CD14-positive monocyte (primary cell): ENCODE measurements around the gene D2HGDH. TPM values are rescaled to one million over a fixed set of nuclear protein-coding genes. Genes with fewer than 3 reads are reported as not detected.
"Not testable (repeated sequence)": the region's sequence is repeated elsewhere in the genome, so short reads cannot be mapped to it uniquely, and the experiment has no call there.

Experiments
- DNase-seq, 3 donors: peaks; one replicate each; pipeline ENCODE4 v3.0.0-alpha.2; 2011 to 2022
- H2AFZ ChIP-seq: 2 replicates; pipeline ENCODE4 v1.6.0; 2012; ENCODE audit warnings: mild to moderate bottlenecking, low read depth, low read length, inconsistent platforms; ENCODE audit not compliant: insufficient read depth, poor library complexity, severe bottlenecking
- H3K27ac ChIP-seq, 2 donors: 1 replicate in 1 of 2; 2 replicates in 1 of 2; pipeline ENCODE4 v1.5.1; 2012 to 2013; ENCODE audit warnings: low read length in 2 of 2, control low read depth in 1 of 2, inconsistent platforms in 1 of 2, low read depth in 1 of 2, mild to moderate bottlenecking in 1 of 2
- H3K27me3 ChIP-seq, 2 donors: one replicate each; pipeline versions ENCODE4 v1.6.0 to v1.6.1; 2011 to 2013; ENCODE audit warnings: low read length in 2 of 2; ENCODE audit not compliant: control insufficient read depth in 2 of 2, insufficient read depth in 2 of 2
- H3K36me3 ChIP-seq, 2 donors: replicated peaks in 1 of 2; 1 replicate in 1 of 2; 2 replicates in 1 of 2; pipeline versions ENCODE4 v1.5.1 to v1.6.1; 2012 to 2013; ENCODE audit warnings: low read length in 2 of 2, control low read depth in 1 of 2, inconsistent platforms in 1 of 2, mild to moderate bottlenecking in 1 of 2; ENCODE audit not compliant: insufficient read depth in 2 of 2, control insufficient read depth in 1 of 2
- H3K4me1 ChIP-seq, 2 donors: 1 replicate in 1 of 2; 2 replicates in 1 of 2; pipeline versions ENCODE4 v1.5.1 to v1.6.1; 2012 to 2013; ENCODE audit warnings: low read length in 2 of 2, control low read depth in 1 of 2, inconsistent platforms in 1 of 2, mild to moderate bottlenecking in 1 of 2, moderate library complexity in 1 of 2; ENCODE audit not compliant: insufficient read depth in 2 of 2, control insufficient read depth in 1 of 2
- H3K4me2 ChIP-seq: replicated peaks from 2 replicates; pipeline ENCODE3; 2012; ENCODE audit warnings: low read length, moderate library complexity, mild to moderate bottlenecking; ENCODE audit not compliant: poor library complexity, severe bottlenecking; ENCODE audit errors: extremely low read depth
- H3K4me3 ChIP-seq, 3 experiments: fragments of 200-600 bp in 1 of 3; sonication (generic) in 1 of 3; replicated peaks in 1 of 3; 1 replicate in 2 of 3; 2 replicates in 1 of 3; pipeline ENCODE4 v1.5.1; 2011 to 2013; ENCODE audit warnings: low read length in 3 of 3, mild to moderate bottlenecking in 3 of 3, control low read depth in 2 of 3, low read depth in 2 of 3, inconsistent platforms in 1 of 3, moderate library complexity in 1 of 3
- H3K79me2 ChIP-seq: 2 replicates; pipeline ENCODE4 v1.6.0; 2012; ENCODE audit warnings: mild to moderate bottlenecking, control low read depth, inconsistent platforms, low read length, moderate library complexity; ENCODE audit not compliant: insufficient read depth
- H3K9ac ChIP-seq: 2 replicates; pipeline ENCODE4 v1.6.0; 2017; ENCODE audit warnings: low read length, mild to moderate bottlenecking; ENCODE audit not compliant: insufficient read depth, poor library complexity, severe bottlenecking
- H3K9me3 ChIP-seq, 2 donors: replicated peaks in 1 of 2; 1 replicate in 1 of 2; 2 replicates in 1 of 2; pipeline versions ENCODE4 v1.5.1 to v1.6.1; 2012 to 2013; ENCODE audit warnings: low read length in 2 of 2, control low read depth in 1 of 2; ENCODE audit not compliant: control insufficient read depth in 1 of 2, insufficient read depth in 1 of 2
- H4K20me1 ChIP-seq: 2 replicates; pipeline ENCODE4 v1.6.0; 2012; ENCODE audit warnings: mild to moderate bottlenecking, low read length, control low read depth, moderate library complexity; ENCODE audit not compliant: insufficient read depth
- H3K27ac Mint-ChIP-seq, 7 donors: one replicate each; pipeline ENCODE4 v1.8.0; 2020; ENCODE audit warnings: mild to moderate bottlenecking in 7 of 7, mixed read lengths in 7 of 7, moderate library complexity in 6 of 7, inconsistent platforms in 2 of 7
- H3K27me3 Mint-ChIP-seq, 3 donors: one replicate each; pipeline ENCODE4 v1.8.0; 2021 to 2022; ENCODE audit warnings: low read depth in 3 of 3, mild to moderate bottlenecking in 3 of 3, mixed read lengths in 3 of 3, moderate library complexity in 3 of 3, inconsistent platforms in 1 of 3
- H3K36me3 Mint-ChIP-seq, 2 donors: one replicate each; pipeline ENCODE4 v1.8.0; 2020; ENCODE audit warnings: mixed read lengths in 2 of 2, inconsistent platforms in 1 of 2, mild to moderate bottlenecking in 1 of 2
- H3K4me1 Mint-ChIP-seq: one replicate; pipeline ENCODE4 v1.8.0; 2020; ENCODE audit warnings: mild to moderate bottlenecking, mixed read lengths
- H3K4me3 Mint-ChIP-seq, 2 donors: one replicate each; pipeline ENCODE4 v1.8.0; 2020; ENCODE audit warnings: mild to moderate bottlenecking in 2 of 2, mixed read lengths in 2 of 2, moderate library complexity in 1 of 2
- H3K9me3 Mint-ChIP-seq, 7 donors: one replicate each; pipeline ENCODE4 v1.8.0; 2020 to 2022; ENCODE audit warnings: mixed read lengths in 7 of 7, mild to moderate bottlenecking in 6 of 7, moderate library complexity in 6 of 7, inconsistent platforms in 2 of 7
- CTCF ChIP-seq: fragments of 200-600 bp; IDR thresholded peaks from one replicate; pipeline ENCODE4 v1.8.0; 2022; ENCODE audit warnings: antibody characterized with exemption, mild to moderate bottlenecking
- WGBS: methylation state at CpG from one replicate; pipeline ENCODE4 v1.1.5; 2013; ENCODE audit warnings: missing lambda C conversion rate; ENCODE audit not compliant: insufficient coverage; 5-methylcytosine and 5-hydroxymethylcytosine counted together
- intact Hi-C, 2 donors: fragments of 100-400 bp; cut with micrococcal nuclease; formaldehyde crosslinking; loops; one replicate each; pipeline versions ENCODE4 v1.15.0 to v1.15.1; 2023
- polyA plus RNA-seq, 3 donors: library from polyadenylated mRNA; depleted of rRNA in 1 of 3; unstranded in 2 of 3; stranded (reverse) in 1 of 3; fragments of 300-500 nt in 2 of 3; fragments of >200 nt in 1 of 3; fragmentation: Illumina TruSeq in 2 of 3; gene quantifications; 1 replicate in 2 of 3; 2 replicates in 1 of 3; pipeline ENCODE4 v1.2.3, GENCODE V29; 2012 to 2021

Gene D2HGDH
- polyA plus RNA-seq, 3 donors: 1.0 to 57.1 (median 1.1) TPM

GRCh38 chr2:241803387-241804325, 69.2 kb downstream of the D2HGDH start:
- H3K4me1 ChIP-seq: peaks cover 13 to 19% of the 10 kb centered on the region in 2 donors
- Mint-ChIP-seq H3K4me1 (peaks cover 7% of the 10 kb centered on the region), H3K27ac (peak overlapping the region in 1 of 7 donors; percentile 20), H3K36me3 (no peaks in the 10 kb centered on the region), H3K27me3 (peaks cover 14 to 29% (median 17%) of the 10 kb centered on the region in 3 donors), H3K9me3 (peaks cover 0 to 2% (median 0%) of the 10 kb centered on the region in 7 donors), H3K4me3 (peak overlapping the region; percentile 49 to 85)
- no peak for TF ChIP-seq CTCF
- intact Hi-C loops: no loop called here
- no peaks in the 10 kb centered on the region for H3K79me2 ChIP-seq
- no peaks in the 10 kb centered on the region for H3K36me3 ChIP-seq
- H3K4me3 ChIP-seq: peak overlapping the region in 1 of 3 experiments; percentile 34
- DNase-seq: no peak
- 3% methylated on average over 108 of the region's 109 CpGs for WGBS
- H2AFZ ChIP-seq: no peak overlapping the region
- peaks cover 8 to 19% of the 10 kb centered on the region in 2 donors for H3K27me3 ChIP-seq
- H3K9ac ChIP-seq: no peak overlapping the region
- H3K27ac ChIP-seq: no peak overlapping the region
- H4K20me1 ChIP-seq: no peaks in the 10 kb centered on the region
- H3K4me2 ChIP-seq: peak overlapping the region; percentile 53
- H3K9me3 ChIP-seq: no peaks in the 10 kb centered on the region

- peaks cover 17 to 31% (median 19%) of the 10 kb centered on the region in 3 donors for H3K27me3 Mint-ChIP-seq
- Histone ChIP-seq H4K20me1 (no peaks in the 10 kb centered on the region), H3K9me3 (no peaks in the 10 kb centered on the region), H3K27ac (no peak overlapping the region), H3K36me3 (no peaks in the 10 kb centered on the region), H3K27me3 (peaks cover 8 to 19% of the 10 kb centered on the region in 2 donors), H3K79me2 (no peaks in the 10 kb centered on the region), H2AFZ (no peak overlapping the region), H3K4me1 (peaks cover 13 to 19% of the 10 kb centered on the region in 2 donors), H3K4me3 (peak overlapping the region in 1 of 3 experiments; percentile 34), H3K4me2 (peak overlapping the region; percentile 53), H3K9ac (no peak overlapping the region)
- no peak for TF ChIP-seq CTCF
- no peak for DNase-seq
- 3% methylated on average over 24 of the region's 35 CpGs for WGBS
- no peaks in the 10 kb centered on the region for H3K36me3 Mint-ChIP-seq
- peak overlapping the region; percentile 12 to 82 for H3K4me3 Mint-ChIP-seq
- intact Hi-C loops: no loop called here
- H3K27ac Mint-ChIP-seq: no peak overlapping the region
- H3K4me1 Mint-ChIP-seq: peaks cover 7% of the 10 kb centered on the region
- peaks cover 0 to 2% (median 0%) of the 10 kb centered on the region in 7 donors for H3K9me3 Mint-ChIP-seq
Measured at GRCh38 chr2:241804326-241805229, 70.1 kb downstream of the D2HGDH start.

DNA sequence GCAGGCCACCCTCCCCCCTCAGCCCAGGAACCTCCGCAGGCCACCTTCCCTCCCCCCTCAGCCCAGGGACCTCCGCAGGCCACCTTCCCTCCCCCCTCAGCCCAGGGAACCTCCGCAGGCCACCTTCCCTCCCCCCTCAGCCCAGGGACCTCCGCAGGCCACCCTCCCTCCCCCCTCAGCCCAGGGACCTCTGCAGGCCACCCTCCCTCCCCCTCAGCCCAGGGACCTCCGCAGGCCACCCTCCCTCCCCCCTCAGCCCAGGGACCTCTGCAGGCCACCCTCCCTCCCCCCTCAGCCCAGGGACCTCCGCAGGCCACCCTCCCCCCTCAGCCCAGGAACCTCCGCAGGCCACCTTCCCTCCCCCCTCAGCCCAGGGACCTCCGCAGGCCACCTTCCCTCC, 71.8 kb downstream of the D2HGDH start:
- H3K36me3 ChIP-seq, DNase-seq, H3K4me2 ChIP-seq, H2AFZ ChIP-seq, H3K27ac Mint-ChIP-seq, H3K9me3 Mint-ChIP-seq, H3K79me2 ChIP-seq, H3K4me1 Mint-ChIP-seq, H3K9me3 ChIP-seq, H3K27ac ChIP-seq, H4K20me1 ChIP-seq, H3K9ac ChIP-seq, H3K36me3 Mint-ChIP-seq, intact Hi-C loops, H3K4me3 ChIP-seq, H3K4me3 Mint-ChIP-seq: not testable (repeated sequence)
- Histone ChIP-seq H3K4me1 (peaks cover 13 to 19% of the 10 kb centered on the region in 2 donors), H3K27me3 (peaks cover 8 to 19% of the 10 kb centered on the region in 2 donors)
- no CpG with 5 or more reads among the region's 8 CpGs for WGBS
- peaks cover 17 to 34% (median 17%) of the 10 kb centered on the region in 3 donors for H3K27me3 Mint-ChIP-seq
